Breast epithelium (tissue), 3 donors: ENCODE data around the gene TAS2R41.
"Not testable (repeated sequence)": the region's sequence is repeated elsewhere in the genome, so short reads cannot be mapped to it uniquely, and the experiment has no call there.

Experiments used
- POLR2A ChIP-seq: fragments of 450-650 bp; IDR thresholded peaks from one replicate; pipeline ENCODE4 v1.6.1; 2016; ENCODE audit warnings: antibody characterized with exemption, mild to moderate bottlenecking, moderate library complexity
- TF ChIP-seq, protein P1 (sequence below), 3 donors: fragments of 450-650 bp; IDR thresholded peaks; one replicate each; pipeline ENCODE4 v1.5.1; 2016 to 2017; ENCODE audit warnings: antibody characterized with exemption in 3 of 3, mild to moderate bottlenecking in 3 of 3, moderate library complexity in 3 of 3

DNA sequence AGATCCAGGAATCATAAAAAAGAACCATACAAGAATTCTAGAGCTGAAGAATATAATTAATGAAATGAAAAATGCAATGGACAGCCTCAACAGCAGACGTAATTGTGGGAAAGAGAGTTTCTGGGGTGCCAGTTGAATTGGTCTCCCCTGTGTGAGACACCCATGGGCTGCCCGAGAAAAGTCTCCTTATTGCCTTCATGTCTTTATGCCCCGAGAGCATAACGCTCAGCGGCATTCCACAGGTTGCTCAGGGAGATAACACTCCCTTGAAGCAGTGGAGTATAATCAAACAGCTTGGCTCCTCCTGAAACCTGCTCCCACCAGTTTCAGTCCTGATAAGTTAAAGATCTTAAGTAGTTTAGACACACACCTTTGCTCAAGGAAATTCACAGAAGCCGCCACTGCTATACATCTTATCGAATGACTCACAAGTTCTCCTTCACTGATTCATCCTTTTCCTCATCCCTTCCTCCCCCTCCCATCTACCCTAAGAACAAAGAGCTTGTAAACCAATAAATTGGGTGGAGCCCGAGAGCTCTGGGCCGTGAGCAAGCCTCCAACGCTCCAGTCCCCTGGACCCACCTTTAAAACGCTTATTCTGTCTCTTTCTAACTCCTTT is 5.5 kb upstream of the TAS2R41 start:
- TF ChIP-seq, protein P1, sequence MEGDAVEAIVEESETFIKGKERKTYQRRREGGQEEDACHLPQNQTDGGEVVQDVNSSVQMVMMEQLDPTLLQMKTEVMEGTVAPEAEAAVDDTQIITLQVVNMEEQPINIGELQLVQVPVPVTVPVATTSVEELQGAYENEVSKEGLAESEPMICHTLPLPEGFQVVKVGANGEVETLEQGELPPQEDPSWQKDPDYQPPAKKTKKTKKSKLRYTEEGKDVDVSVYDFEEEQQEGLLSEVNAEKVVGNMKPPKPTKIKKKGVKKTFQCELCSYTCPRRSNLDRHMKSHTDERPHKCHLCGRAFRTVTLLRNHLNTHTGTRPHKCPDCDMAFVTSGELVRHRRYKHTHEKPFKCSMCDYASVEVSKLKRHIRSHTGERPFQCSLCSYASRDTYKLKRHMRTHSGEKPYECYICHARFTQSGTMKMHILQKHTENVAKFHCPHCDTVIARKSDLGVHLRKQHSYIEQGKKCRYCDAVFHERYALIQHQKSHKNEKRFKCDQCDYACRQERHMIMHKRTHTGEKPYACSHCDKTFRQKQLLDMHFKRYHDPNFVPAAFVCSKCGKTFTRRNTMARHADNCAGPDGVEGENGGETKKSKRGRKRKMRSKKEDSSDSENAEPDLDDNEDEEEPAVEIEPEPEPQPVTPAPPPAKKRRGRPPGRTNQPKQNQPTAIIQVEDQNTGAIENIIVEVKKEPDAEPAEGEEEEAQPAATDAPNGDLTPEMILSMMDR (IDR thresholded peaks at IDR 0.05) = not testable (repeated sequence)
- TF ChIP-seq POLR2A = not testable (repeated sequence)
